Testis (tissue), 2 donors: ENCODE results near the gene EYS.

Experiments used
- CTCF ChIP-seq, 3 experiments: fragments of 450-650 bp in 2 of 3; fragments of 200-600 bp in 1 of 3; sonication (generic) in 1 of 3; IDR thresholded peaks; one replicate each; pipeline ENCODE4 v1.5.1; 2016 to 2019; ENCODE audit warnings: antibody characterized with exemption in 3 of 3, mild to moderate bottlenecking in 2 of 3, moderate library complexity in 1 of 3
- POLR2A ChIP-seq: fragments of 450-650 bp; IDR thresholded peaks from one replicate; pipeline ENCODE4 v1.6.1; 2017; ENCODE audit warnings: antibody characterized with exemption, mild to moderate bottlenecking, moderate library complexity

GRCh38 chr6:64912966-64913365 lies 794.1 kb downstream of the EYS start:
- TF ChIP-seq CTCF (IDR thresholded peaks at IDR 0.05) = no peak
- TF ChIP-seq POLR2A = no peak
